ENCODE measurements around the gene WDR73. TPM values are rescaled to one million over a fixed set of nuclear protein-coding genes. Genes with fewer than 3 reads are reported as not detected.
"Not testable (repeated sequence)": the region's sequence is repeated elsewhere in the genome, so short reads cannot be mapped to it uniquely, and the experiment has no call there.

WDR73 gene
- total RNA-seq, 1 donor from 2014 or later, result 21.2 TPM

GRCh38 chr15:84657748-84658079 is 3.6 kb upstream of the WDR73 start:
- DNase-seq, result no peak

- DNase-seq, result no peak
Measured at GRCh38 chr15:84656972-84657371, 2.9 kb upstream of the WDR73 start.

GRCh38 chr15:84654689-84655453 is 788 bp upstream of the WDR73 start:
- DNase-seq, result peak; percentile 78

GRCh38 chr15:84653584-84653909 is 536 bp downstream of the WDR73 start:
- DNase-seq, result no peak

- DNase-seq, result no peak
Measured at GRCh38 chr15:84649706-84650105, 4.4 kb downstream of the WDR73 start.

GRCh38 chr15:84648539-84648938 is 5.5 kb downstream of the WDR73 start:
- no peak for DNase-seq

GRCh38 chr15:84647726-84648125 is 6.4 kb downstream of the WDR73 start:
- no peak for DNase-seq

GRCh38 chr15:84645997-84646396 is 8.1 kb downstream of the WDR73 start:
- DNase-seq, result no peak

GRCh38 chr15:84645496-84645895 is 8.6 kb downstream of the WDR73 start:
- no peak for DNase-seq

- DNase-seq, result no peak
Measured at GRCh38 chr15:84643838-84644237, 10.2 kb downstream of the WDR73 start.

- DNase-seq, result not testable (repeated sequence)
Measured at GRCh38 chr15:84642640-84643039, 11.4 kb downstream of the WDR73 start.

- DNase-seq, result not testable (repeated sequence)
Measured at GRCh38 chr15:84641871-84642270, 12.2 kb downstream of the WDR73 start.

GRCh38 chr15:84638103-84638502 is 16.0 kb downstream of the WDR73 start:
- no peak for DNase-seq

- no peak for DNase-seq
Measured at GRCh38 chr15:84634228-84634837, 19.8 kb downstream of the WDR73 start.

- peak; percentile 59 for DNase-seq
Measured at GRCh38 chr15:84633311-84634227, 20.5 kb downstream of the WDR73 start.

GRCh38 chr15:84631706-84632272 is 22.3 kb downstream of the WDR73 start:
- peak; percentile 54 for DNase-seq

- no peak for DNase-seq
Measured at GRCh38 chr15:84629033-84629432, 25.1 kb downstream of the WDR73 start.

- no peak for DNase-seq
Measured at GRCh38 chr15:84625123-84625522, 29.0 kb downstream of the WDR73 start.

- DNase-seq, result no peak
Measured at GRCh38 chr15:84624359-84624758, 29.7 kb downstream of the WDR73 start.

- DNase-seq, result no peak
Measured at GRCh38 chr15:84621358-84621979, 32.6 kb downstream of the WDR73 start.

- DNase-seq, result no peak
Measured at GRCh38 chr15:84620626-84621025, 33.5 kb downstream of the WDR73 start.

GRCh38 chr15:84616235-84616634 is 37.8 kb downstream of the WDR73 start:
- no peak for DNase-seq
